GM19463 (cell line): ENCODE data around the gene UPB1.

Source experiments
- ATAC-seq: cut with Tn5 transposase; IDR thresholded peaks from one replicate; pipeline ENCODE4 v1.9.1; 2021; ENCODE audit warnings: mild to moderate bottlenecking, moderate library complexity; ENCODE audit not compliant: unreplicated experiment

UPB1 gene

DNA sequence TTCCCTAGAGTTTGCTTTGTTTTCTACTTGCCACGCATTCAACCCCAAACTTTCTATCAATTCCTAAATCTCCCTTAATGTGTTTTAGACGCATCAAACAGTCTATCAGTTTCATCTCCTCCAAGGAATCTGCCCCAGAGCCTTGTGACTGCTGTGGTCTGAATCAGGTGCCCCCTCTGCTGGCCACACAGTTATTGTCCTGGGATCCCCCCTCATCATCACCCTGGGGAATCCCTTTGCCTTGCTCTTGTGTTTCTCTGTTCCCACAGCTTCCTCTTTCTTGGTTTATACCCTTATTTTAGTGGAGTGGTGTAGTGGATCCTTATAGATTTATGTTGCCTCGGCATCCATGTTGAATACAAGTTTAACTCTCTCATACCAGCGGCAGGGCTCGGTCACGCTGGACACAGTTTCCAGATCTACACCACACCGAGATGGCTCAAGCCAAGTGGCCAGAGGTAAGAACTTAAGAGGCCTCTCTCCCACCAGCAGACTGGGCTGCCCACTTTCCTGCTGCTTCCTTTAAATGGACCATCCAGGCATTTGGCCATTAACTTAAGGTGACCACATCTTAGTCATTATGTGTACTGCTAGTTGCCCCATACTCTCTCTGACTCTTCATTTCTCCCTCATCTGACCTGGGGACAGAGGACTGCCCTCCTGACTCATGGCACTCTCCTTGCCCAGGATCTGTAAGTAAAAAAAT lies 8.2 kb downstream of the UPB1 start:
- ATAC-seq = no peak

- no peak for ATAC-seq
These were observed 8.8 kb downstream of the UPB1 start for GRCh38 chr22:24503843-24504338.

- no peak for ATAC-seq
These were observed 9.4 kb downstream of the UPB1 start for GRCh38 chr22:24504540-24504939.

DNA sequence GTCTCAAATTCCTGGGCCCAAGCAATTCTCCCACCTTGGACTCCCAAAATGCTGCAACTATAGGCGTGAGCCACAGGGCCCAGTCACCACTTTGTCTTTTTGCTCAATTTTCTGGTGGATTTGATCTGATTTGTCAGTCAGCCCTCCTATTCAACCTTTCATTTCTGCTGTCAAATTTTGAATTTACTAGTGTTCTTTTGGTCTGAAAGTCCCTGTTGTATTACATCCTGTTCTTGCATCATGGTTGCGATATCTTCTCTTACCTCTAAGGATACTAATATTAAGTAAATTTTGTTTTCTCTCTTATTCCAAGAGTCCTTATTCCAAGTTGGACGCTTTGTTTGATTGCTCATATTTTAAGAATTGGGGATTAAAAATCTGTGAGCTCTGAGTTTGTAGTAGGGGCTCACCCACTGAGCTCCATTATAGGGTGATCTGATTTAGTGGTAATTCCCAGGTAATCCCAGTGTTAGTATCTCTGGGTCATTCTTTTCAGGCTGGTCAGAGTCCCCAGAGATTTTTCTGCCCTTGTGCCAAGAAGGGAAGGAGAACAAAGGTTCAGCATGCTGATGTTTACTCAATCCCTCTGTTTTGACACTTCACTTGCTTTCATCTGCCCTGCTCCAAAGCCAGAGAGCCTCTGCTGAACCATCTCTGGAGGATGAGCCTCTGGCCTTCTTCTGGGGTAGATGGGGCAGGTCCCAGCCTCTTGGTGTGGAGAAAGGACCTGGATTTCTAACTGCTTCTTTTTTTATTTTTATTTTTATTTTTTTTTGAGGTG lies 10.0 kb downstream of the UPB1 start:
- no peak for ATAC-seq

- ATAC-seq = no peak
These were observed 11.8 kb downstream of the UPB1 start for GRCh38 chr22:24506802-24507438.

DNA sequence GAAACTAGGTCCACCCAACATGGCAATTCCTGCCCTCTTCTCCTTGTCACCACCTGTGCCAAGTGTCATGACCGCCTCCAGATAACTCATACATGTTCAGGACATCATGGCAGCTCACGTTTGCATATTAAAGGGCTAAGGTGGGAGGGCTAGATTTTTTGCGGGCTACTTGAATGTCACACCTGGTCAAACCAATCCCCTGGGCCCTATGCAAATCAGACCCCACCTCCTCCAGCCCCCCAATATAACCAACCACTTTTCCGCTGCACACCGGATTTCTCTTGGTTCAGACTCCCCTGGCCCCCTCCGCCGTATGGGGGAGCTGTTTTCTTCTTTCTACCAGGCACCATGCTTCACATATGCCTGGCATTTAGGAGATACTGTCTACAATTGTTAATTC lies 12.6 kb downstream of the UPB1 start:
- ATAC-seq = no peak

- ATAC-seq = no peak
These were observed 15.8 kb downstream of the UPB1 start for GRCh38 chr22:24510637-24511625.

- no peak for ATAC-seq
These were observed 16.9 kb downstream of the UPB1 start for GRCh38 chr22:24512043-24512442.

DNA sequence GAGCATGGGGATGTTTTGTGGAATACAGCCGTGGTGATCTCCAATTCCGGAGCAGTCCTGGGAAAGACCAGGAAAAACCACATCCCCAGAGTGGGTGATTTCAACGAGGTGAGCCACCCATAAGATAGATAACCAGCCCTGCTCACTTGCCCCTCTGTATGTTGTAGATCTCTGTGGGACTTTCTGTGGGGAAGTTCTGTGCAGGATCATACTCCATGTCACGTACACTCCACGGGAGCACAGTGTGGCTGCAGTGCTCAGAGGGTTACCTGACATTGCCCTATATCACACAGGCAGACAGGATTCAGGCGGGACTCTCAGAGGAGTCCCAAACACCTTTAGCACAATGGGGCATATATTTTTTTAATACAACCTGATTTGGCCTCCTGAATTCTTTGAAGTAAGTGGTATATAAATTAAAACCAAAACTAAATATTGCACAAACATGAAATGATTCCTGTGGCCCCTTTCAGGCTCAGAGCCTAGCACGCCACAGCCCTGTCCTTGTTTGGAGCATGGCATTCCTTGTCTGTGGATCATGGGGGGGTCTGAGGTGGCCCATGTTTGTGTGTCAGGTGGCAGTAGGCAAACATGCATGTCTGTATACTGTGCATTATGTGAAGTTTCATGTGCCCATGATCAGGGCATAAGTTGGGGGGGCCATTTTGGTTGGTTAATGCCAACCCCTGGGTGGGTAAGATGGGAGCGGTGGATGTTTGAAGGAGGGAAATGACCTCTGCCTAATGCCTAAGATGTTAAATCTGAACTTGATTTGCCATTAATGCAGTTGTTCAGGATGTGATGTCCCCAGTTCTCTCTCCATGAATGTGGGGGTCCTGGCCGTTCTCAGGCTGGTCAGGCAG lies 18.5 kb downstream of the UPB1 start:
- no peak for ATAC-seq

GRCh38 chr22:24514241-24515026 lies 19.3 kb downstream of the UPB1 start:
- no peak for ATAC-seq

- ATAC-seq = no peak
These were observed 19.9 kb downstream of the UPB1 start for GRCh38 chr22:24515027-24515338.

DNA sequence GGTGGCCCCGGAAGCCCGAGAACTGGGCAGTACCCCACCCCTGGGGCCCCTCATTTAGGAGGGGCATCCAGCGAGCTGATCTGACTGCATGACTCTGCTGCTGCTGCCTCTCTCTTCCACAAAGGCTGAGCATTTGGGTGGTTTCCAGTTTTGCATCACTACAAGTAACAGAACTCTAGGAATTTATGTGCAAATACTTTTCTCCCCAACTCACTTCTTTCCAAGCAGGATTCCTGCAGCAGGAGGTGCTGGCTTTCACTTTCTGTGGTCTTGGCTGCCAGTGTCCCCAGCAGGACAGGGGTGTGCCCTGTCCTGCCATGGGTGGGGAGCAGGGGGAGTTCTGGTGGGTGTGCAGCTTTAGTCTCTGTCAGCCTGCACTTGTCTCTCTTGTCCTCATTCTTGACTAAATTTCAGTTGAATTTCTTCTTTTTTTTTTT lies 21.2 kb downstream of the UPB1 start:
- no peak for ATAC-seq

DNA sequence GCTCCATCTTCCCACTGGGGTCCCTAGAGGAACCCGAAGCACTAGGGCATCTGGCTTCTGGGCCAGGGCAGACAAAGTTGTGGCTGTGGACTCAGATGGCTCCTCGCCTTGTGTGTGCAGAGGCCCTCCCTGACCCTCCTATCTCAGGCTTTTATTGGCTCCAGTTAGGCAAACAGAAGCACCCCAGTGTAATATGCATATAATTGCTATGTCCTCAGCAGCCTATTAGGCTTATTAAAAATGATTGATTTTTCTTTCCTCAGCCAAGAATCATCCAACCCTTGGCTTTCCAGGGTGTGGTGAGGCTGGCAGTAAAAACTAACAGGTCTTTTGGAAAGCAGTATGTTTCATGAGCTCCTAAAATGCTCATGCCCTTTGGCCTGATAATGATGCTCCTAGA lies 22.3 kb downstream of the UPB1 start:
- no peak for ATAC-seq

GRCh38 chr22:24518228-24518627 lies 23.1 kb downstream of the UPB1 start:
- no peak for ATAC-seq

DNA sequence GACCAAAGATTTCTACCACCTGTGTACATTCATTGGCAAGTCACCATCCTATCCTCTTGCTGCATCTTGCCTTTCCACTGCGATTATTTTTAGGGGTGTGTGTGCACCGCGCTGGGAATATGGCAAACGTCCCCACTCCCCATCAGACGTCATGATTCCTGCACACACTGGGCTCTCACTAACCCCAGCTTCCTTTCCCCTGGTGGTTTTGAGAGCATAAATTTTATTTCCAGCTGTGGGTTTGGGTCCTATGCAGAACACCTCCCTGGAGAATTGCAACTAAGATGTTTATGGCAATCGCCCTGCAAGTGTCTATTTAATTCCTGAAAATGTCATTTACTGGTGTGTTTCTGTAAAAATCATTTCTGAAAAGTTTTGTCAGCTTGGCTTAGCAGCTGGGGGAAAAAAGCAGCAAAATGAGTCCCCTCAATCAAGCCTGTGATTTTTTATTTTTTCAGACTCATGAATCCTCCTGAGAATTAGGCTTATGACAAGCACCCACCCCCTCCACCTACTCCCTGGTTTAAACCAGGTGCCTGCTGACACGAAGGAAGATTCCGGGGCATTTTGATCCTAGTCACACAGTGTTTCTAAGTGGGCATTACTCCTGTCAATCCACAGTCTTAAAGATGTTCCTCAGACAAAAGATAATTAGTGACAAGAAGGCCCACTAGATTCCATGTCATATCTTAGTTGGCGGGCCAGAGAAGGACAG lies 23.8 kb downstream of the UPB1 start:
- no peak for ATAC-seq

DNA sequence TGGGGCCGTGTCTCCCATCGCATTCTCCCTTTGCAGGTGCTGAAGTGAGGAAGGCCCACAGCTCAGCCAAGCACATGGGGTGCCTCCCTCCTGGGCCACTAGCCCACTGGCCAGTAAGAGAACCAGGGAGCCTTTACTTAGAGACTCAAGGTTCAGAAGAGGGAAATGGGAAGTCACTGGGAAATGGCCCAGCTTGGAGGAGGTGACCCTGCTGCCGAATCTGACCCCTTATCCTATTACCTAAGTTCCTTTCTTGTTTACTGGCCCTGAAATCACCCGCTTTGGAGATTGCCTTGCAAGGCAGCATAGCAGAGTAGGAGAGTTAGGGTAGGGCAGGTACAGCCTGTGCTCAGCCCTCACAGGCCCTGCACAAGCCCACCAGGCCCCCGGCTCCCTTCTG lies 24.4 kb downstream of the UPB1 start:
- ATAC-seq = no peak

- ATAC-seq = peak; percentile 48
These were observed 26.7 kb downstream of the UPB1 start for GRCh38 chr22:24521791-24522245.

GRCh38 chr22:24523873-24524272 lies 28.7 kb downstream of the UPB1 start:
- no peak for ATAC-seq
